Measurements from ENCODE around the gene GMDS. TPM values are rescaled to one million over a fixed set of nuclear protein-coding genes. Genes with fewer than 3 reads are reported as not detected.

Gene GMDS
- total RNA-seq, 4 donors from 2014 or later, result 197 to 375 (median 215) TPM

DNA sequence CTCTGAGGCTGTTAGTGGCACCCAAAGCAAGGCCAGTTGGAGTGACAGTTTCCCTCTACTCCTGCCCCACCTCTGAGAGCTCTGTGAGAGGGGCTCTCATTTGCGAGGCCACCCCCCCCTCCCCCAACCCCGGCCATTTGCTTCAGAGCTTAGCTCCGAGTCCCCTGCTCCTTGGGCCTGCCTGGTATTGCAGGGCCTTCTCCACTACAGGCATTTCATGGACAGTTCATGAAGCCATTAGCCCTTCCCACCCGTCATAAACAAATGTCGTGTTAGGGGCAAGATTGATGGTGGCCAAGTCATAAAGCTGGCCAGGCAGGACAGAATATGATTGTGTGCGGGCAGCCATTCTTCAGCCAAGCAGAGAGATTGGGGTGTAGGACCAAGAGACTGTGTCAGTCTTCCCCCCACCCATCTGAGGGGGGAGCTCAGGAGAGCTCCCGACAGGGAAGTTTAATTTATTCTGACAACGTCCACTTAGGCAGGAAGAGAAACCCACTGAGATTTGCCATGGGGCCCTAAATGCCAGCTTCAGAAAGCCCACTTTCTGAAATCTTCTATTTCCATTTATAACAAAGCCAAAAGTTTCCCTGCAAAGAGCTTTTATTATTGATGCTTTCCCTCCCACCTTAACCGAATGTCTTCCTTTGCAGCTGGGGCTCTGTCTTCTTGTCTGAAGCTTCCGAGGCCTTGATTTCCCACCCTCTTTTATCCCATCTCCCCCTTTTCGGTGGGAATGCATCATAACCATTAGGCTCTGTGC lies 628.5 kb downstream of the GMDS start:
- no peak overlapping the region for H3K27ac ChIP-seq
- no peaks in the 10 kb centered on the region for H3K9me3 ChIP-seq
- peak in 1 of 3 donors; percentile 34 for DNase-seq
- TF ChIP-seq, protein P1, sequence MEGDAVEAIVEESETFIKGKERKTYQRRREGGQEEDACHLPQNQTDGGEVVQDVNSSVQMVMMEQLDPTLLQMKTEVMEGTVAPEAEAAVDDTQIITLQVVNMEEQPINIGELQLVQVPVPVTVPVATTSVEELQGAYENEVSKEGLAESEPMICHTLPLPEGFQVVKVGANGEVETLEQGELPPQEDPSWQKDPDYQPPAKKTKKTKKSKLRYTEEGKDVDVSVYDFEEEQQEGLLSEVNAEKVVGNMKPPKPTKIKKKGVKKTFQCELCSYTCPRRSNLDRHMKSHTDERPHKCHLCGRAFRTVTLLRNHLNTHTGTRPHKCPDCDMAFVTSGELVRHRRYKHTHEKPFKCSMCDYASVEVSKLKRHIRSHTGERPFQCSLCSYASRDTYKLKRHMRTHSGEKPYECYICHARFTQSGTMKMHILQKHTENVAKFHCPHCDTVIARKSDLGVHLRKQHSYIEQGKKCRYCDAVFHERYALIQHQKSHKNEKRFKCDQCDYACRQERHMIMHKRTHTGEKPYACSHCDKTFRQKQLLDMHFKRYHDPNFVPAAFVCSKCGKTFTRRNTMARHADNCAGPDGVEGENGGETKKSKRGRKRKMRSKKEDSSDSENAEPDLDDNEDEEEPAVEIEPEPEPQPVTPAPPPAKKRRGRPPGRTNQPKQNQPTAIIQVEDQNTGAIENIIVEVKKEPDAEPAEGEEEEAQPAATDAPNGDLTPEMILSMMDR (IDR thresholded peaks at IDR 0.05), result no peak
- no peak for TF ChIP-seq POLR2A (IDR thresholded peaks at IDR 0.05)
- H3K4me1 ChIP-seq, result peaks cover 0 to 36% (median 13%) of the 10 kb centered on the region in 4 donors
- peaks cover 0 to 6% (median 0%) of the 10 kb centered on the region in 3 donors for H3K36me3 ChIP-seq
- H3K4me3 ChIP-seq, result no peak overlapping the region
- peaks cover 7 to 47% of the 10 kb centered on the region in 2 donors for H3K27me3 ChIP-seq

DNA sequence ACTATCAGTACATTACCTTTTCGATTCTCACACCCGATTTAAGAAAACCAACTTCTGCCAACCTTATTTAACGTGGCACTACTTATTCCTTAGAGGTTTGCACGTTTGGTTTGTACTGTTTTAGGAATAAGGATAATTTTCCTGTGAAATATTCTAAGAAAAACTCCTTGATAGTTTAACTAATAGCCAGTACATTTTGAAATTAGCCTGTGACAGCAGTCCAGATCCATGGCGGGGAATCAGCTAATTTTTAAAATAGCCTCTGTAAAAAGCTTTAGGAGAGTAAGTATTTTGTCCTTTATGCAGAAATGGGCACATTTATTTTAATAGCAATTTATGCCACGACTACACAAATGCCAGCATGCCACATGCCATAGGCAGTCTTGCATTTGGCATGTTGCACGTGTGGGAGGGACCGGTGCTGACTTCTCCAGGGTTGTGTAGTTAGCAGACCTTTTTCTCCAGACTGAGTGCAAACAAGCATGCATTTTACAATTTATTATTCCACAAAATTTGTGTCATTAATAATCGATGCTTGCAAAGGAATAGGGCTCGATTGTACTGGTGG lies 629.5 kb downstream of the GMDS start:
- H3K27me3 ChIP-seq, result peaks cover 7 to 55% of the 10 kb centered on the region in 2 donors
- no peak overlapping the region for H3K27ac ChIP-seq

DNA sequence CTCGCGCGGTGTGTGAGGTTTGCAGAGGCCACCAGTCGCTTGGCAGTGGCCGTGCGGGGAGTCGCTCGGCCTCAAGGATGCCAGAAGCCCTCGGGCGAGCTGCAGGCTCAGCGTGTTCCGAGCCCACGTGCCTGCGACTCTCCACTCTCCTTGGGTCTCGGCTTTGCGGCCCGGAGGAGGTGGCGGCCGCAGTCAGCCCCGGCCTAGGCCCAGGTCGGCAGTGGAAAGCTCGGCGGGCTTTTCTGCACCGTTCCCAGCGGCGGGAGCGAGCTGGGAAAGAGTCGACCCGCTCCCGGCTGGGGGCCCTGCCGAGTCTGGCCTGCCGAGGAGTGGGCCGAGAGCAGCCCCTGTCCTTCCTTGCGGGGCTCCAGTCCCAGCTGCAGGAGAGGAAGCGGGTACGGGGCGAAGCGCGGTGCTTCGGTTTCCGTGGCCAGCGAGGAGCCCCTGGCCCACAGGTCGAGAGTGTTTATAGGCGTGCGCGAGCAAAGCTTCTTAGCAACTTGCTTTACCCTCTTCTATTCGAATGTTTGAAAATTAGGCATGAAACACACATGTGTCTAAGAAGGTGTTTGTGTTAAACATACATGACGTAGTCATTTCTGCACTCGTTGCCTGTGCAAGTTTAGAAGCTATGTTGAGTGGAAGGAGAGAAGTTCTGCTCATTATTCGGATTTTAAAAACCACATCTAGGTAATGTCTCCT lies 630.1 kb downstream of the GMDS start:
- Histone ChIP-seq H3K9me3 (no peaks in the 10 kb centered on the region), H3K27me3 (peaks cover 7 to 60% of the 10 kb centered on the region in 2 donors), H3K4me3 (peak overlapping the region in 2 of 4 donors; percentile 22 to 37), H3K4me1 (peaks cover 0 to 45% (median 25%) of the 10 kb centered on the region in 4 donors), H3K27ac (no peak overlapping the region), H3K36me3 (no peaks in the 10 kb centered on the region)
- DNase-seq, result peak in 1 of 3 donors; percentile 38
- TF ChIP-seq, protein P1 (IDR thresholded peaks at IDR 0.05), result no peak
- TF ChIP-seq POLR2A (IDR thresholded peaks at IDR 0.05), result no peak

More for the DNA sequence above, 629.5 kb downstream of the GMDS start:
- Histone ChIP-seq H3K4me3 (no peak overlapping the region), H3K4me1 (peaks cover 0 to 41% (median 19%) of the 10 kb centered on the region in 4 donors), H3K36me3 (peaks cover 0 to under 1% (median 0%) of the 10 kb centered on the region in 3 donors), H3K9me3 (no peaks in the 10 kb centered on the region)
- no peak for TF ChIP-seq POLR2A (IDR thresholded peaks at IDR 0.05)
- TF ChIP-seq, protein P1 (IDR thresholded peaks at IDR 0.05), result no peak
- no peak for DNase-seq

DNA sequence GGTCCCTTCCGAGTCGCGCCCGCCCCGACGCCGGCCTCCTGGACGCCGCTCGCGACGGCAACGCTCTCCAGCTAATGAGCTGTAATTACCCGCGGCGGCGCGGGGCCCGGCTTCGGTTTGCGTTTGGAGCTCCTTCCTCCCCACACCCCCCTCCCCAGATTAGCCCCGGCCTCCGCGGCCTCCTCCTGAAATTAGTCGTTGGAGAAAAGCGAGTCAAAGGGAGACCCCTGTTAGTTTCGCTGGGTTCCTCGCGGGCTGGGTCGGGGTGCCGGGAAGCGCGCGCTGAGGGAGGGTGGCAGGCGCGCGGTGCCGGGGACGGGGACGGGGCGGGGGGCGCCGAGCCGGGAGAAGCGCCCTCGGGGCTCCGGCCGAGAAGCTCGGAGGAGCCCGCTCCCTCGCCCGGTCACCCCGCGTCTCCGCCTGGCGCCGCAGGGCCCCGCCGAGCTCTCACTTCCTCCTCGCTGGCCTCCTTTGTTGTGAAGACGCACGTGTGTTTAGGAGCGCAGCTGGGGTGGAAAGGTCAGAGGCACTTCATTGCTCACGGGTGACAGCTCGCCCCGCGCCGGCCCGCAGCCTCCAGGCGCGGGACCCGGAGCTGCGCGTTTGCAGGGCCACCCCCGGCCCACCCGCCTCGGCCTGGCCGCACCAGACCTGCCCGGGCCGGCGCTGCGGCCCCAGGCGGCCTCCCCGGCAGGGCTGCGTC lies 630.8 kb downstream of the GMDS start:
- TF ChIP-seq, protein P1 (IDR thresholded peaks at IDR 0.05), result no peak
- TF ChIP-seq POLR2A (IDR thresholded peaks at IDR 0.05), result no peak
- peak overlapping the region in 3 of 4 donors; percentile 22 to 37 (median 33) for H3K4me3 ChIP-seq
- DNase-seq, result peak in 1 of 3 donors; percentile 52
- H3K27me3 ChIP-seq, result peaks cover 7 to 53% of the 10 kb centered on the region in 2 donors
- no peaks in the 10 kb centered on the region for H3K36me3 ChIP-seq
- H3K27ac ChIP-seq, result no peak overlapping the region
- H3K4me1 ChIP-seq, result peaks cover 0 to 39% (median 21%) of the 10 kb centered on the region in 4 donors
- H3K9me3 ChIP-seq, result no peaks in the 10 kb centered on the region

Data from Peyer's patch (tissue), 4 donors.